Ishikawa (cell line): ENCODE measurements around the gene PDCD1.

ENCODE experiments used
- CEBPB ChIP-seq: IDR thresholded peaks from 2 replicates; pipeline ENCODE4 v1.6.1; 2012
- EGR1 ChIP-seq: IDR thresholded peaks from 2 replicates; pipeline ENCODE4 v1.6.1; 2012
- FOXM1 ChIP-seq: IDR thresholded peaks from 2 replicates; pipeline ENCODE4 v1.6.1; 2012; ENCODE audit warnings: low read depth, borderline replicate concordance
- MAX ChIP-seq: IDR thresholded peaks from 2 replicates; pipeline ENCODE4 v1.6.1; 2012
- NFIC ChIP-seq: IDR thresholded peaks from 2 replicates; pipeline ENCODE4 v1.6.1; 2012
- RAD21 ChIP-seq: IDR thresholded peaks from 2 replicates; pipeline ENCODE4 v1.6.1; 2012; ENCODE audit warnings: low read depth
- TAF1 ChIP-seq: IDR thresholded peaks from 2 replicates; pipeline ENCODE4 v1.6.1; 2012; ENCODE audit warnings: low read depth, mild to moderate bottlenecking
- TCF12 ChIP-seq: IDR thresholded peaks from 2 replicates; pipeline ENCODE4 v1.6.1; 2012; ENCODE audit warnings: low read depth
- TEAD4 ChIP-seq: IDR thresholded peaks from 2 replicates; pipeline ENCODE4 v1.6.1; 2012
- YY1 ChIP-seq: IDR thresholded peaks from 2 replicates; pipeline ENCODE4 v1.6.1; 2012; ENCODE audit warnings: low read depth
- ZBTB7A ChIP-seq: IDR thresholded peaks from 2 replicates; pipeline ENCODE4 v1.6.1; 2012; ENCODE audit warnings: low read depth
- TF ChIP-seq, protein P1 (sequence below): IDR thresholded peaks from 2 replicates; pipeline ENCODE4 v1.6.1; 2012; ENCODE audit warnings: low read depth, mild to moderate bottlenecking
- TF ChIP-seq, protein P2 (sequence below): IDR thresholded peaks from 2 replicates; pipeline ENCODE4 v1.6.1; 2012

- TF ChIP-seq MAX (no peak), FOXM1 (no peak), TAF1 (no peak), TCF12 (no peak), RAD21 (no peak), TEAD4 (no peak), ZBTB7A (no peak), YY1 (no peak), EGR1 (no peak), CEBPB (no peak), NFIC (no peak)
- TF ChIP-seq, protein P1, sequence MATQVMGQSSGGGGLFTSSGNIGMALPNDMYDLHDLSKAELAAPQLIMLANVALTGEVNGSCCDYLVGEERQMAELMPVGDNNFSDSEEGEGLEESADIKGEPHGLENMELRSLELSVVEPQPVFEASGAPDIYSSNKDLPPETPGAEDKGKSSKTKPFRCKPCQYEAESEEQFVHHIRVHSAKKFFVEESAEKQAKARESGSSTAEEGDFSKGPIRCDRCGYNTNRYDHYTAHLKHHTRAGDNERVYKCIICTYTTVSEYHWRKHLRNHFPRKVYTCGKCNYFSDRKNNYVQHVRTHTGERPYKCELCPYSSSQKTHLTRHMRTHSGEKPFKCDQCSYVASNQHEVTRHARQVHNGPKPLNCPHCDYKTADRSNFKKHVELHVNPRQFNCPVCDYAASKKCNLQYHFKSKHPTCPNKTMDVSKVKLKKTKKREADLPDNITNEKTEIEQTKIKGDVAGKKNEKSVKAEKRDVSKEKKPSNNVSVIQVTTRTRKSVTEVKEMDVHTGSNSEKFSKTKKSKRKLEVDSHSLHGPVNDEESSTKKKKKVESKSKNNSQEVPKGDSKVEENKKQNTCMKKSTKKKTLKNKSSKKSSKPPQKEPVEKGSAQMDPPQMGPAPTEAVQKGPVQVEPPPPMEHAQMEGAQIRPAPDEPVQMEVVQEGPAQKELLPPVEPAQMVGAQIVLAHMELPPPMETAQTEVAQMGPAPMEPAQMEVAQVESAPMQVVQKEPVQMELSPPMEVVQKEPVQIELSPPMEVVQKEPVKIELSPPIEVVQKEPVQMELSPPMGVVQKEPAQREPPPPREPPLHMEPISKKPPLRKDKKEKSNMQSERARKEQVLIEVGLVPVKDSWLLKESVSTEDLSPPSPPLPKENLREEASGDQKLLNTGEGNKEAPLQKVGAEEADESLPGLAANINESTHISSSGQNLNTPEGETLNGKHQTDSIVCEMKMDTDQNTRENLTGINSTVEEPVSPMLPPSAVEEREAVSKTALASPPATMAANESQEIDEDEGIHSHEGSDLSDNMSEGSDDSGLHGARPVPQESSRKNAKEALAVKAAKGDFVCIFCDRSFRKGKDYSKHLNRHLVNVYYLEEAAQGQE = no peak
- TF ChIP-seq, protein P2, sequence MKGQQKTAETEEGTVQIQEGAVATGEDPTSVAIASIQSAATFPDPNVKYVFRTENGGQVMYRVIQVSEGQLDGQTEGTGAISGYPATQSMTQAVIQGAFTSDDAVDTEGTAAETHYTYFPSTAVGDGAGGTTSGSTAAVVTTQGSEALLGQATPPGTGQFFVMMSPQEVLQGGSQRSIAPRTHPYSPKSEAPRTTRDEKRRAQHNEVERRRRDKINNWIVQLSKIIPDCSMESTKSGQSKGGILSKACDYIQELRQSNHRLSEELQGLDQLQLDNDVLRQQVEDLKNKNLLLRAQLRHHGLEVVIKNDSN = no peak
Observed at GRCh38 chr2:241905716-241906377, 47.2 kb upstream of the PDCD1 start.
